Measurements from ENCODE around the gene PCBP3.

DNA sequence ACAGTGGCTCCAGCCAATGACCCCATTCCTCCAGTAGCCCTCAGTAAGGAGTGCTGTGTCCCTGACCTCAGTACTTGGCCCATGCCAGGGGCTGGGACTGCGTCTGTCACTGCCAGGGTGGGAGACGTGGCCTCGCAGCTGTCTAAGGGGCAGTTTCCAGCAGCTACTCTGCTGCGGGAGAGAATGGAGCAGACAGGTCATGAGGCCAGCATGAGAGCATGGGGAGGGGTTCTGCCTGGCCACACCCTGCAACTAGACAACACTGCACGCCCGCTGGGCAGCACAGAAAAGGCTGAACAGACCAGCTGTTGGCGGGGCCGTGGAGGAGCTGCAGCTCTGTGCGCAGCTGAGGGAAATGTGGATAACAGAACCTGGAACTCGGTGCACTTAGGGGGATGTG is 246.4 kb downstream of the PCBP3 start:
- TF ChIP-seq, protein P1, sequence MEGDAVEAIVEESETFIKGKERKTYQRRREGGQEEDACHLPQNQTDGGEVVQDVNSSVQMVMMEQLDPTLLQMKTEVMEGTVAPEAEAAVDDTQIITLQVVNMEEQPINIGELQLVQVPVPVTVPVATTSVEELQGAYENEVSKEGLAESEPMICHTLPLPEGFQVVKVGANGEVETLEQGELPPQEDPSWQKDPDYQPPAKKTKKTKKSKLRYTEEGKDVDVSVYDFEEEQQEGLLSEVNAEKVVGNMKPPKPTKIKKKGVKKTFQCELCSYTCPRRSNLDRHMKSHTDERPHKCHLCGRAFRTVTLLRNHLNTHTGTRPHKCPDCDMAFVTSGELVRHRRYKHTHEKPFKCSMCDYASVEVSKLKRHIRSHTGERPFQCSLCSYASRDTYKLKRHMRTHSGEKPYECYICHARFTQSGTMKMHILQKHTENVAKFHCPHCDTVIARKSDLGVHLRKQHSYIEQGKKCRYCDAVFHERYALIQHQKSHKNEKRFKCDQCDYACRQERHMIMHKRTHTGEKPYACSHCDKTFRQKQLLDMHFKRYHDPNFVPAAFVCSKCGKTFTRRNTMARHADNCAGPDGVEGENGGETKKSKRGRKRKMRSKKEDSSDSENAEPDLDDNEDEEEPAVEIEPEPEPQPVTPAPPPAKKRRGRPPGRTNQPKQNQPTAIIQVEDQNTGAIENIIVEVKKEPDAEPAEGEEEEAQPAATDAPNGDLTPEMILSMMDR (IDR thresholded peaks at IDR 0.05) = no peak
- no peak for TF ChIP-seq ZFX (IDR thresholded peaks at IDR 0.05; ENCODE audit: borderline replicate concordance)

Data from 22Rv1 (cell line).